Natural killer cell (primary cell): Measurements from ENCODE around the gene PEX5L. TPM values are rescaled to one million over a fixed set of nuclear protein-coding genes. Genes with fewer than 3 reads are reported as not detected.
A peak's percentile ranks its signal among the peaks of the same experiment; 100 is the strongest.

Source experiments
- ATAC-seq, 3 donors: fragments of 150-1000 bp in 2 of 3; fragments of 200-7000 bp in 1 of 3; cut with Tn5 transposase; 1 replicate in 1 of 3; 2 replicates in 2 of 3; pipeline ENCODE4 v1.10.0; 2021; ENCODE audit warnings: mild to moderate bottlenecking in 2 of 3, moderate library complexity in 2 of 3
- DNase-seq, 2 donors: peaks; one replicate each; pipeline versions ENCODE4 v3.0.0 to v3.0.0-alpha.2; 2013 to 2021; ENCODE audit warnings: mixed read lengths in 1 of 2
- H3K27ac ChIP-seq: one replicate; pipeline ENCODE4 v1.5.1; 2013; ENCODE audit warnings: mild to moderate bottlenecking, low read length
- H3K27me3 ChIP-seq: one replicate; pipeline ENCODE4 v1.6.1; 2013; ENCODE audit warnings: low read length; ENCODE audit not compliant: control insufficient read depth, insufficient read depth
- H3K36me3 ChIP-seq: one replicate; pipeline ENCODE4 v1.6.1; 2013; ENCODE audit warnings: low read length; ENCODE audit not compliant: control insufficient read depth, insufficient read depth
- H3K4me1 ChIP-seq: one replicate; pipeline ENCODE4 v1.6.1; 2013; ENCODE audit warnings: low read length; ENCODE audit not compliant: control insufficient read depth, insufficient read depth
- H3K4me3 ChIP-seq: one replicate; pipeline ENCODE4 v1.5.1; 2013; ENCODE audit warnings: low read length
- H3K9me3 ChIP-seq: one replicate; pipeline ENCODE4 v1.6.1; 2013; ENCODE audit warnings: low read length; ENCODE audit not compliant: control insufficient read depth, insufficient read depth
- H3K27ac Mint-ChIP-seq, 2 donors: one replicate each; pipeline ENCODE4 v1.8.0; 2022; ENCODE audit warnings: mild to moderate bottlenecking in 2 of 2, mixed read lengths in 2 of 2, moderate library complexity in 1 of 2
- H3K27me3 Mint-ChIP-seq, 2 donors: one replicate each; pipeline ENCODE4 v1.8.0; 2022; ENCODE audit warnings: low read depth in 2 of 2, mixed read lengths in 2 of 2
- H3K36me3 Mint-ChIP-seq: one replicate; pipeline ENCODE4 v1.8.0; 2022; ENCODE audit warnings: mixed read lengths
- H3K4me1 Mint-ChIP-seq, 2 donors: one replicate each; pipeline ENCODE4 v1.8.0; 2022; ENCODE audit warnings: mixed read lengths in 2 of 2
- H3K4me3 Mint-ChIP-seq: one replicate; pipeline ENCODE4 v1.8.0; 2022; ENCODE audit warnings: mild to moderate bottlenecking, moderate library complexity, mixed read lengths
- H3K9me3 Mint-ChIP-seq, 2 donors: one replicate each; pipeline ENCODE4 v1.8.0; 2022; ENCODE audit warnings: mixed read lengths in 2 of 2
- CTCF ChIP-seq: fragments of 200-600 bp; IDR thresholded peaks from one replicate; pipeline ENCODE4 v1.8.0; 2022; ENCODE audit warnings: antibody characterized with exemption
- WGBS: methylation state at CpG from one replicate; pipeline ENCODE4 v1.1.7; 2013; ENCODE audit warnings: missing lambda C conversion rate; ENCODE audit not compliant: insufficient coverage; 5-methylcytosine and 5-hydroxymethylcytosine counted together
- intact Hi-C: fragments of 100-400 bp; cut with micrococcal nuclease; formaldehyde crosslinking; loops from one replicate; pipeline ENCODE4 v1.14.2; 2022
- total RNA-seq, 4 donors: library from RNA; stranded (reverse); fragments of 120-200 nt in 1 of 4; gene quantifications; one replicate each; pipeline versions ENCODE4 v1.2.3 to v1.2.4, GENCODE V29; 2013 to 2022

PEX5L gene
- total RNA-seq, 3 donors from 2014 or later (not counting 1 experiment from before 2014, with no cell fraction given) = not detected

GRCh38 chr3:179765396-179765795 is 271.3 kb downstream of the PEX5L start:
- Mint-ChIP-seq H3K27ac (no peak overlapping the region), H3K4me1 (peaks cover 9 to 15% of the 10 kb centered on the region in 2 donors), H3K36me3 (no peaks in the 10 kb centered on the region), H3K4me3 (no peak overlapping the region), H3K9me3 (no peaks in the 10 kb centered on the region), H3K27me3 (no peaks in the 10 kb centered on the region)
- ATAC-seq (no peak), DNase-seq (no peak)
- H3K36me3 ChIP-seq = peaks cover 2% of the 10 kb centered on the region
- H3K4me1 ChIP-seq = no peaks in the 10 kb centered on the region
- no peak overlapping the region for H3K27ac ChIP-seq
- intact Hi-C loops = no loop called here
- WGBS = 93% methylated on average over 2 of the region's 2 CpGs
- no peaks in the 10 kb centered on the region for H3K9me3 ChIP-seq
- no peaks in the 10 kb centered on the region for H3K27me3 ChIP-seq
- H3K4me3 ChIP-seq = no peak overlapping the region
- no peak for TF ChIP-seq CTCF

- Mint-ChIP-seq H3K9me3 (no peaks in the 10 kb centered on the region), H3K27ac (no peak overlapping the region), H3K4me1 (no peaks in the 10 kb centered on the region), H3K27me3 (no peaks in the 10 kb centered on the region), H3K36me3 (no peaks in the 10 kb centered on the region), H3K4me3 (no peak overlapping the region)
- TF ChIP-seq CTCF = no peak
- no peaks in the 10 kb centered on the region for H3K4me1 ChIP-seq
- WGBS = 88% methylated on average over 8 of the region's 8 CpGs
- intact Hi-C loops = no loop called here
- no peak overlapping the region for H3K4me3 ChIP-seq
- no peaks in the 10 kb centered on the region for H3K9me3 ChIP-seq
- H3K27me3 ChIP-seq = no peaks in the 10 kb centered on the region
- ATAC-seq (no peak), DNase-seq (no peak)
- peaks cover 4% of the 10 kb centered on the region for H3K36me3 ChIP-seq
- no peak overlapping the region for H3K27ac ChIP-seq
Observed at GRCh38 chr3:179760944-179761343, 275.8 kb downstream of the PEX5L start.

- Histone ChIP-seq H3K27ac (no peak overlapping the region), H3K9me3 (no peaks in the 10 kb centered on the region), H3K36me3 (no peaks in the 10 kb centered on the region), H3K4me1 (no peaks in the 10 kb centered on the region), H3K4me3 (no peak overlapping the region), H3K27me3 (no peaks in the 10 kb centered on the region)
- no peaks in the 10 kb centered on the region for H3K36me3 Mint-ChIP-seq
- H3K9me3 Mint-ChIP-seq = no peaks in the 10 kb centered on the region
- ATAC-seq (no peak), DNase-seq (peak in 1 of 2 donors; percentile 12)
- no peaks in the 10 kb centered on the region for H3K4me1 Mint-ChIP-seq
- 65% methylated on average over 6 of the region's 6 CpGs for WGBS
- no peak overlapping the region for H3K4me3 Mint-ChIP-seq
- TF ChIP-seq CTCF = no peak
- no peaks in the 10 kb centered on the region for H3K27me3 Mint-ChIP-seq
- no peak overlapping the region for H3K27ac Mint-ChIP-seq
- intact Hi-C loops = no loop called here
Observed at GRCh38 chr3:179750720-179751328, 285.9 kb downstream of the PEX5L start.

GRCh38 chr3:179745716-179746115 is 291.0 kb downstream of the PEX5L start:
- Mint-ChIP-seq H3K27ac (no peak overlapping the region), H3K4me3 (no peak overlapping the region), H3K27me3 (no peaks in the 10 kb centered on the region), H3K4me1 (no peaks in the 10 kb centered on the region), H3K36me3 (no peaks in the 10 kb centered on the region), H3K9me3 (no peaks in the 10 kb centered on the region)
- peaks cover 9% of the 10 kb centered on the region for H3K36me3 ChIP-seq
- no peak for TF ChIP-seq CTCF
- DNase-seq (no peak), ATAC-seq (no peak)
- H3K4me1 ChIP-seq = no peaks in the 10 kb centered on the region
- H3K27me3 ChIP-seq = no peaks in the 10 kb centered on the region
- 83% methylated on average over 4 of the region's 5 CpGs for WGBS
- intact Hi-C loops = no loop called here
- H3K27ac ChIP-seq = no peak overlapping the region
- H3K4me3 ChIP-seq = no peak overlapping the region
- H3K9me3 ChIP-seq = no peaks in the 10 kb centered on the region
